ENCODE data around the gene UBE3B.

Gene UBE3B

DNA sequence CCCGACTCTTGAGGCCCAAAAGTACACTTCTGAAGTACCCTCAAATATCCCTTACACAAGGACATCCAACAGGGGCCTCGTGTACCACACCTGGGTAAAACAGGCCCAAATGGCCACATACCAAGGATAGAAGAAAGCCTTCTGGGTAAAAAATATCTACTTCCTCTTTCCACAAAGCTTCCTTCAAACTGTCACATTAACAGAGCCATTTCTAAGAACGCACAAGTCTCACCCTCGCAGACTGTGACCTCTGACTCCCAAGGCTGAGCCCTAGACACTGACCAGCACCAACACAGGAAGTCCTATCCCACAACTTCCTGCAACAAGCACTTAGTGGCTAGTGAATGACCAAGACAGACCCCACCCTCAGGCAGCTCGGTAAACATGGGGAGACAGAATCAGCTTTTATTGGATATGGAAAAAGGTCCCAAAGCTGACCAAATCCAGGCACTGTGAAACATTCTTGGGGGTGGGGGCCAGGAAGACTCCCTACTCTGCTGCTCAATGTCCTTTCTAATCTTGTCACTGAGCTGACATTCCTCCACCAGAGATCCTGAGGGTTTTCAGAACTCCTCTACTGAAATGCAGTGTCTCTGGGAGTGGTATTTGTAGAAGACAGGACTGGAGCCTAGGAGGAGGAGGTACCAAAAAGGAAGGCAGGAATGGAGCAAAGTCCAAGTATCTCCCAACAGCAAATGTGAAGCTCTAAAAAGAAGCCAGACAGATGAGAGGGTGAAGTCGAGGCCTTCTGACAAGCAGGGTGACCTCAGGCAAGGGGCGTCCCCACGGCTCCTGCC, 16.2 kb upstream of the UBE3B start:
- H3K4me3 ChIP-seq (replicated peaks; ENCODE audit: insufficient read depth, low read length): no peak overlapping the region
- peak; percentile 29 to 49 for DNase-seq (ENCODE audit: low read depth in 1 of 2, low spot score in 1 of 2)
- TF ChIP-seq GABPA (IDR thresholded peaks at IDR 0.05; ENCODE audit: low read depth) (no peak), POLR2AphosphoS5 (IDR thresholded peaks at IDR 0.05; ENCODE audit: low read depth) (peak; percentile 35; the same call in 1 of the 2 replicates)
- no peaks in the 10 kb centered on the region for H3K27me3 ChIP-seq (ENCODE audit: insufficient read depth, poor library complexity, severe bottlenecking)
- peak overlapping the region; percentile 74 for H3K27ac ChIP-seq (replicated peaks)

DNA sequence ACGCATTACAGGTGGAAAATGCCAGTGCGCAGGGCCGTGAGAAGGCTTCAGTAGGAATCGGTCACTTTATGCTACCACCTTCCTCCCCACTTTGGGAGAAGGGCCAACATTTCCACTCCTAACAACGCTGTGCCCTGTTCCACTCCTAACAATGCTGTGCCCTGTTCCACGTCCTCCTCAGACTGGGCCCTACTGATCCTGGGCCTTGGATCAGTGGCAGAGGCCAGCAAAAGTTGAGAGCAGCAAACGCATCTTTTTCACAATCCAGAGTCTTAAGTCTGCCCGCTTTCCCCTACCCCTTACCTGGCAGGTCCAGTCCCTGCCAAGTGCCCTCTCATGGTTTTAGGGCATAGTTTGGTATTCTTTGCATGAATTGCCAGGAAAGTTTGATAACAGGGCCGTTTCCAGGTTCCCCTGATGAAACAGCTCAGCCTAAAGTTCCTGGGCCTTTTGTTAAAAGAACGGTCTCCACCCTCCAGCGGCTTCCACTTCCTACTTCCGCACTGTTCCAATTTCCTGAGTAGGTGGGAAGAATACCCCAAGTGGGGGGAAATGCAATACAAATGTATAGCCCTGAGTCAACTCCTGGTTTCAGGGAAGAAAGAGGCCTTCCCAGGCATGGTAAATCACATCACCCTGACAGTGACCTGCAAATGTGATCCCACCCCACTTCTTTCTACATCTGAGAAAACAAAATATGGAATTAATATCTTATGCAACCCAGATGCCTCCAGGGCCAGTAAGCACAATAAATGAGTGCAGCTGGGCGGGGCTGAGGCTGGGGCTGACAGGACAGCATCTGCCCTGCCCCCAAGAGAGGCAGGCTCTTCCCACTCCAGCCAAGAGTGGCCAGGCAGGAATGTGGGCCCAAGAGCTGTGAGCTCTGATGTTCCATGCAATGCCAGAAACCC, 15.3 kb upstream of the UBE3B start:
- Histone ChIP-seq H3K27ac (replicated peaks) (peak overlapping the region; percentile 74), H3K4me3 (replicated peaks; ENCODE audit: insufficient read depth, low read length) (no peak overlapping the region), H3K27me3 (ENCODE audit: insufficient read depth, poor library complexity, severe bottlenecking) (no peaks in the 10 kb centered on the region)
- TF ChIP-seq SPI1 (IDR thresholded peaks at IDR 0.05; ENCODE audit: borderline replicate concordance, low read depth) (no peak), GABPA (IDR thresholded peaks at IDR 0.05; ENCODE audit: low read depth) (no peak), CTCF (IDR thresholded peaks at IDR 0.05; ENCODE audit: insufficient read depth, low read length) (no peak), POLR2AphosphoS5 (IDR thresholded peaks at IDR 0.05; ENCODE audit: low read depth) (no peak)
- DNase-seq (ENCODE audit: low read depth in 1 of 2, low spot score in 1 of 2): no peak

DNA sequence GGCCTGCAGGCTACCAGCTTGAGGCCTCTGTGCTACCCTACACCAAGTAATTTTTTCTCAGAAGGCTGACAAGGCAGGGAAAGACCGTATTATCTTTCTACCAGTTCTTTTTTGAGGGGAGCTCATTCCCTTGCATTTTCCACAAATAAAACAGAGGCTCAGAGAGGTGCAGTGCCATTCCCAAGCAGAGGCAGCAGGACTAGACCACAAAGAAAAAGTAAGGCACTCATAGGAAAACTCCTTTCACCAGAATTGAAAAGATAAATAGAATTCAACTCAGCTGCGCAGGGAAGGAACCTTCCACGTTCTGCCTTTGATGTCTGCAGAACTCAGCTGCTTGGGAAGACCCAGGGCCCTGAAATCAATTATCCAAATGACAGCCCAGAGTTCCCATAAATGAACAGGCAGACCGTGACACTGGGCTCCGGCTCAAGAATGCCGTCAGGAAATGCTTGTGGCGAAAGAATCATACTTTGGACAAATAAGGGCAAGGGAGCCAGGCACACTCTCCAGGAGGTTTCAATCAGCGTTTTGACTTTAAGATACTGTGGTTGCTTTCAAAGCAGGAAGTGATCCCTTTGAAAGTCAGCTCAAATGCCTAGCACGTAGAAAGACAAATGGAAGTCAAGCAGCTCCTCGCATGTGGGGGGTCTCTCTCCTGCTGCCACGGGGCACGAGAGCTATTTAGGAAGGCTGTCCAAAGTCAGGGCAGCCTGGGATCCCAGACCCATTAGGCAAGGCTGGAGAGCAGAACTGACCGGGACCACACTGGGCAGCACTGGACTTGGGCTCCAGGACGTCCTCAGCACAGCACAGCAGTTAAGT, 14.4 kb upstream of the UBE3B start:
- Histone ChIP-seq H3K4me3 (replicated peaks; ENCODE audit: insufficient read depth, low read length) (no peak overlapping the region), H3K27ac (replicated peaks) (no peak overlapping the region), H3K27me3 (ENCODE audit: insufficient read depth, poor library complexity, severe bottlenecking) (no peaks in the 10 kb centered on the region)
- TF ChIP-seq SPI1 (IDR thresholded peaks at IDR 0.05; ENCODE audit: borderline replicate concordance, low read depth) (no peak), REST (IDR thresholded peaks at IDR 0.05; ENCODE audit: insufficient replicate concordance, low read depth) (no peak)
- DNase-seq (ENCODE audit: low read depth in 1 of 2, low spot score in 1 of 2): no peak

- no peak for DNase-seq (ENCODE audit: low read depth in 1 of 2, low spot score in 1 of 2)
- TF ChIP-seq REST (IDR thresholded peaks at IDR 0.05; ENCODE audit: insufficient replicate concordance, low read depth): no peak
- H3K27ac ChIP-seq (replicated peaks): no peak overlapping the region
- H3K27me3 ChIP-seq (ENCODE audit: insufficient read depth, poor library complexity, severe bottlenecking): no peaks in the 10 kb centered on the region
- no peak overlapping the region for H3K4me3 ChIP-seq (replicated peaks; ENCODE audit: insufficient read depth, low read length)
These were observed 13.7 kb upstream of the UBE3B start for GRCh38 chr12:109463756-109464155.
